ENCODE results near the gene ADSL.

Gene ADSL

GRCh38 chr22:40332319-40332781, 13.9 kb upstream of the ADSL start:
- DNase-seq (ENCODE audit: low spot score): no peak
- in situ Hi-C loops (cut with MboI; ENCODE audit: low pct_unique_long_range_greater_than_20kb, low sequenced_read_pairs, unreplicated experiment): no loop called here
- no peak for TF ChIP-seq CTCF (IDR thresholded peaks at IDR 0.05; ENCODE audit: extremely low read depth, insufficient read depth, missing control alignments)

DNA sequence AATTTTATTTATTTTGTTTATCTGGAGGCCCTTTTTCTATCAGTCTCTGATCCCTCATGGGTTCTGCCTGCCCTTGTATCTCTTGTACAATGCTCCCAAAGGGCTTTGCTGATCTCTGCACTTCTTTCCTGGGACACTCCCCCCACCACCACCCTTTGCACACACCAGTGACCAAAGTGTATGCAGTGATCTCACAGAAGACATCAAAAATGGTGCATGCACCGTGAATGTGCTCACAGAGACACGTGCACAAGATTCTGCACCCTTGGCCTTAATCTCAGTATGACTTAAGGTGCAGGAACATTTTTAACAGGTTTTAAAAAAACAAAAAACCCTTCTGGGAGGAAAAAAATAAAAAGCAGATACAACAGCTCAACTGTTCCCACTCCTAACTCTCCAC, 12.2 kb upstream of the ADSL start:
- DNase-seq (ENCODE audit: low spot score): no peak
- in situ Hi-C loops (cut with MboI; ENCODE audit: low pct_unique_long_range_greater_than_20kb, low sequenced_read_pairs, unreplicated experiment): no loop called here
- TF ChIP-seq CTCF (IDR thresholded peaks at IDR 0.05; ENCODE audit: extremely low read depth, insufficient read depth, missing control alignments): no peak

DNA sequence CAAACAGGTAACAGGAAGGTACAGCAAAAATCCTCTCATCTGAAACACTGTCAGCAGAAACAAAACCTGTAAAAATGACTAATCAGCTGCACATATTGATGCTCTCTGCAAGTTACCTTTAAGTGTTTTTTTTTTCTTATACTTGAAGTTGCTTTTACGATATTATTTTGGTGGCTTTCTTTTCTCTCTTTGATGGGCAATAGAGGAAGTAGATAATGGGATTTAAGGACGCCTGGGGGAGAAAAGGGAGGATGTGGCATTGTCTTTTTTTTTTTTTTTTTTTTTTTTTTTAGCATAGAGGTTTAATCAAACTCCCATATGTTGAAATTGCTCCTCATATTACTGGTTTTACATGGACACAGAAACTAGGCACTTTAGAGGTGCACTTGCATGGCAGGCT, 11.4 kb upstream of the ADSL start:
- in situ Hi-C loops (cut with MboI; ENCODE audit: low pct_unique_long_range_greater_than_20kb, low sequenced_read_pairs, unreplicated experiment): no loop called here
- TF ChIP-seq CTCF (IDR thresholded peaks at IDR 0.05; ENCODE audit: extremely low read depth, insufficient read depth, missing control alignments): no peak
- no peak for DNase-seq (ENCODE audit: low spot score)

DNA sequence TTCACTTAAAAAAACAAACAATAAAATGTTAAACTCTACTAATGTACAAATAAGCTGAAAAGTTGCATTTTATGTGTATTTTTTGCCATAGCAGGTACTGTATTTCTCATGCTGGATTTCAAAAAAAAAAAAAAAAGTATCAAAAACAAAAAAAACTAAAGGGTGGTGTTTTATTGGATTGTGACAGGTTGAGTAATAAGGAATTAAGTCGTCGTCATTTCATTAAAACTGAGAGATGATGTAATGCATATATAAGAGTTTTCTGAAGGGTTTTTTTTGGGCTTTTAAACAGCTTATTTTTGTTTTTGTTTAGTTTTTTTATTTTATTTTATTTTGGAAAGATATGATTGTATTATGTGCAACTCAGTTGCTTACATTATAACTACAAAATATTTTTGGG, 10.9 kb upstream of the ADSL start:
- in situ Hi-C loops (cut with MboI; ENCODE audit: low pct_unique_long_range_greater_than_20kb, low sequenced_read_pairs, unreplicated experiment): no loop called here

DNA sequence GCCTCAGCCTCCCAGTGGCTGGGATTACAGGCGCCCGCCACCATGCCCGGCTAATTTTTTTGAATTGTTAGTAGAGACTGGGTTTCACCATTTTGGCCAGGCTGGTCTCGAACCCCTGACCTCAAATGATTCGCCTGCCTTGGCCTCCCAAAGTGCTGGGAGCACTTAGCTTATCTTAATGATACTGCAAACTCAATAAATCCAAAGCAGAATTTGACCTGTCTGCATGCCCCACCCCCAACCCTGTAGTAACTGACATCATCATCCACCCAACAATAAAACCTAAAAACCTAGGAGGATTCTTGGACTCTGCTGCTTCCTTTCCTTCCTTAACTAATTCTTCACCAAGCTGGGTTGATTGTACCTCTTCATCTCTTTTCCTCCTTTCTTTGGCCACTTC, 6.3 kb upstream of the ADSL start:
- no peak for DNase-seq (ENCODE audit: low spot score)
- in situ Hi-C loops (cut with MboI; ENCODE audit: low pct_unique_long_range_greater_than_20kb, low sequenced_read_pairs, unreplicated experiment): no loop called here
- TF ChIP-seq CTCF (IDR thresholded peaks at IDR 0.05; ENCODE audit: extremely low read depth, insufficient read depth, missing control alignments): no peak

More for the DNA sequence above, 10.9 kb upstream of the ADSL start:
- no peak for DNase-seq (ENCODE audit: low spot score)
- no peak for TF ChIP-seq CTCF (IDR thresholded peaks at IDR 0.05; ENCODE audit: extremely low read depth, insufficient read depth, missing control alignments)

DNA sequence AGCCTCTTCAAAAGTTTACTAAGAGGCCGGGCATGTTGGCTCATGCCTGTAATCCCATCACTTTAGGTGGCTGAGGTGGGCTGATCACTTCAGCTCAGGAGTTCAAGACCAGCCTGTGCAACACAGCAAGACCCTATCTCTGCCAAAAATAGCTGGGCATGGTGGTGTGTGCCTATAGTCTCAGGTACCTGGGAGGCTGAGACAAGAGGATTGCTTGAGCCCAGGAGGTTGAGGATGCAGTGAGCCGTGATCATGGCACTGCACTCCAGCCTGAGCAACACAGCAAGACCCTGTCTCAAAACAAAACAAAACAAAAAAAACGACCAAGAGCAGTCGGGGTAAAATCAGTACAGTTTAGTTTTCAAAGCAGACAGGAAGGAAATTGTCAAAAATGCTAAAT, 4.7 kb upstream of the ADSL start:
- in situ Hi-C loops (cut with MboI; ENCODE audit: low pct_unique_long_range_greater_than_20kb, low sequenced_read_pairs, unreplicated experiment): no loop called here
- no peak for TF ChIP-seq CTCF (IDR thresholded peaks at IDR 0.05; ENCODE audit: extremely low read depth, insufficient read depth, missing control alignments)
- DNase-seq (ENCODE audit: low spot score): no peak

DNA sequence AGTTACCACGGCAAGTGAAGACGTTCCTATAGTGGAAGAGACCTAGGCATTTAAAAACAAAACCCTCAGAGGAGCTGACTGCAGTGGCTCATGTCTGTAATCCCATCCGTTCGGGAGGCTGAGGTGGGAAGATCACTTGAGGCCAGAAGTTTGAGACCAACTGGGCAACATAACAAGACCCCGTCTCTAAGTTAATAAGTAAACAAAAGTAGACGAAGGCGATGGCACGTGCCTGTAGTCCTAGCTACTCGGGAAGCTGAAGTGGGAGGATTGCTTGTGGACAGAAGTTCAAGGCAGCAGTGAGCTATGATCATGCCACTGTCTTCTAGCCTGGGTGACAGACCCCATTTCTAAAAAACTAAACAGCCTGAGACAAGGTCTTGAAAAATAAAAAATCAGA, 3.8 kb upstream of the ADSL start:
- in situ Hi-C loops (cut with MboI; ENCODE audit: low pct_unique_long_range_greater_than_20kb, low sequenced_read_pairs, unreplicated experiment): no loop called here
- no peak for TF ChIP-seq CTCF (IDR thresholded peaks at IDR 0.05; ENCODE audit: extremely low read depth, insufficient read depth, missing control alignments)
- no peak for DNase-seq (ENCODE audit: low spot score)

All from GM13977 (cell line).